HUDEP-2 (cell line): ENCODE measurements around the gene MBNL1.
"Not testable (repeated sequence)": the region's sequence is repeated elsewhere in the genome, so short reads cannot be mapped to it uniquely, and the experiment has no call there.

Experiments used
- DNase-seq, 76 experiments: peaks; one replicate each; lab custom pipeline; 2025; ENCODE audit not compliant: unreplicated experiment in 76 of 76; lab: John Stamatoyannopoulos, UW

MBNL1 gene

GRCh38 chr3:152316318-152316717, 47.6 kb downstream of the MBNL1 start:
- no peak for DNase-seq

- no peak for DNase-seq
Measured at GRCh38 chr3:152317184-152317583, 48.5 kb downstream of the MBNL1 start.

DNA sequence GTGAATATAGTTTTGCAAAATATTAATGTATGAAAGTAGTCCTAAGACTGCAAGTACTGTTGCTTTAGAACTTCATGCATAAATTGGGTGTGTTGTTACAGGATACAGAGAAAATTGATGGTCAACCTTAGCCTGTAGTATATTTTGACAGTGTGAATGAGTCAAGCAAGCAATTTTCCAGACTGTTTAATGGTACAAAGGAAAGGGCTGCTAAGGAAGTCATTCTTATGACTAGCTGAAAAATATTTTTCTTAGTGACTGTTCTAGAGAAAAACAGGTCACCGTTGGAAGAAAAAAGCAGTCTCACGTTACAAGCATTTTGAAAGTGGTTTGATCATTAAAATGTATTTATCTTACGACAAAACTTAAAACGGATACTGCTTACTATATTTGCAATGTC, 49.2 kb downstream of the MBNL1 start:
- DNase-seq = peak in 1 of 76 experiments; percentile 6

DNA sequence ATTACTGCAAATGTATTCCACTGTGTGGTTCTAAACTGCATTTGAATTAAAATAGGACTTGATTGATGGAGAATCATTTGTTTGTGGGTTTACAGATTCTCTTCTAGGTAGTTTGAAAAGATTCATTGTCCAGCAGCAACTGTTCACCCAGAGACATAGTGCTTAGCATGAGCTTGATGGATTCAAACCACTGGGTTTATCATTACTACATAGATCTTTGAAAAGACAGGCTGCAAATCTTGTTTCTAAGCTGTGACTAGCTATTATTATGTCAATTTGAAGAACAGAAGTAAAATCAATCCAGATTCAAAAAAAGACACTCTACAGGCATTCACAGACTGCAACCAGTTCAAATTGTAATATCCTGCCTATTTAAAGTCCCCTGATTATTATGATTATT, 49.8 kb downstream of the MBNL1 start:
- no peak for DNase-seq

DNA sequence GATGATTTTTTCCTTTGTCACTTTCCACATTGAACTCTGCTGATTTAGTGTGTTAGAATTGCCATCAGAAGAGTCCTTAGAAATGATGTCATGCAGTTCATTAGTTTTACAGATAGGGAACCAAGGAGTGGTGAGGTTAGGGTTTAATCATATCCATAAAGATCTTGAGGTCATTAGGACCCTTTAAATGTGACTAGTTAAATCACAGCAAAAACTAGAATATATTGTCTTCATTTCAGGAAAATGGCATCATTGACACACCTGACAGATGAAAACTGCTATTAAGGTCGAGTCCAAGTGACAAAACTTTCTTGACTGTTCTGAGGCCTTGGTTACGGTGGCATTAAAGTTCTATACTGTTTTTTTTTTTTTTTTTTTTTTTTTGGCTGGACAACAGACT, 50.5 kb downstream of the MBNL1 start:
- no peak for DNase-seq

- peak in 72 of 76 experiments; percentile 7 to 95 (median 75) for DNase-seq
Measured at GRCh38 chr3:152319831-152320617, 51.3 kb downstream of the MBNL1 start.

- DNase-seq = no peak
Measured at GRCh38 chr3:152321200-152321954, 52.6 kb downstream of the MBNL1 start.

GRCh38 chr3:152321955-152322377, 53.2 kb downstream of the MBNL1 start:
- no peak for DNase-seq

DNA sequence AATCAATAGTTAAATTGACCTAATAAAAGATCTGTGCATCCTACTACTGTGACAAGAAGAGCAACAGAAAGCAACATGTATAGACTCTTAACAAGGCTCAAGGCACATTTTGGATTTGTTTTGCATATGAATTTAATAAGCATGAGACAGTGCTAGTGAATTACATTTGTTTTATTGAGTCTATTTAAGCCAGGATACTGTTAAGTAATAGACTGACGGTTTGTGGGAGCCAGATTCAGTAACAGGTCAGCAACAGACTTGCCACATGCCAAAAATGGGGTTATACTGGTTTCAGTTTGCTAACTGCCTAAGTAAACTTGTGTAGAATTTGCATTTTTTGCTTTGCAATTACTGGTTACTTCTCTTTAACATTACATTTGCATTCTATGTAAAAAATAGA, 54.0 kb downstream of the MBNL1 start:
- no peak for DNase-seq

GRCh38 chr3:152323834-152324233, 55.1 kb downstream of the MBNL1 start:
- DNase-seq = no peak

- DNase-seq = no peak
Measured at GRCh38 chr3:152325136-152325535, 56.4 kb downstream of the MBNL1 start.

DNA sequence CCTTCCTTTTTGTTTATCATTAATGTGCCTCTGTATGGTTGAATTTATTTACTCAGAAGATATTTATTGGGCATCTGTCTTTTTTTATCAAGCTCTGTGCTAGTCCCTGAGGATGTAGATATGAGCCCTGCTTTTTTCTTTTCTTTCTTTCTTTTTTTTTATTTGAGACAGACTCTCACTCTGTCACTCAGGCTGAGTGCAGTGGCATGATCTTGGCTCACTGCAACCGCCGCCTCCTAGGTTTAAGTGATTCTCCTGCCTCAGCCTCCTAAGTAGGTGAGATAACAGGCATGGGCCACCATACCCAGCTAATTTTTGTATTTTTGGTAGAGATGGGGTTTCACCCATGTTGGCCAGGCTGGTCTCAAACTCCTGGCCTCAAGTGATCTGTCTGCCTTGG, 58.5 kb downstream of the MBNL1 start:
- peak in 10 of 76 experiments; percentile 5 to 33 (median 16) for DNase-seq

GRCh38 chr3:152328841-152329240, 60.1 kb downstream of the MBNL1 start:
- DNase-seq = no peak

GRCh38 chr3:152330559-152330958, 61.8 kb downstream of the MBNL1 start:
- peak in 17 of 76 experiments; percentile 6 to 69 (median 32) for DNase-seq

DNA sequence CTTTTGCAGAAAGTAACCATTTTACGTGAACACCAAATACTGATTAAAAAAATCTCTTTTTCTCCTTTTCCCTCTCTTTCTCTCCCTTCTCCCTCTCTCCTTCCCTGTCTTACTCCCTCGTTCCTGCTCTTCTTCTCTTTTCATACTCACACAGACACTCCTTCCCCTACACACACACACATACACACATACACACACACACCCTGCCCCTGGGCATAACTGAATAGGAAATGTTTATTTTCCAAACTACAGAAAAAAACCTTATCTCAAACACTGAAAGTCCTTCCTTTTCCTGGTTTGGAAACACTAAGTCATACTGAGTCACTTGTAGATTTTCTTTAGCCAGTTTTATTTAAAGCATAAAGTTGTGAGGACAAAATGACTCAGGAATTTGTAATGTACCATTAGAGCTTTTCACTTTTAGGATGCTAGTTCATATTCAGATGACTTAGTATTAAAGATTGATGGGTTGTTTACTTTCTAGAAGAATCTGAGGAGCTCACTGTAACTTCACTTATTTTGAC, 62.4 kb downstream of the MBNL1 start:
- DNase-seq = peak in 7 of 76 experiments; percentile 4 to 47 (median 16)

DNA sequence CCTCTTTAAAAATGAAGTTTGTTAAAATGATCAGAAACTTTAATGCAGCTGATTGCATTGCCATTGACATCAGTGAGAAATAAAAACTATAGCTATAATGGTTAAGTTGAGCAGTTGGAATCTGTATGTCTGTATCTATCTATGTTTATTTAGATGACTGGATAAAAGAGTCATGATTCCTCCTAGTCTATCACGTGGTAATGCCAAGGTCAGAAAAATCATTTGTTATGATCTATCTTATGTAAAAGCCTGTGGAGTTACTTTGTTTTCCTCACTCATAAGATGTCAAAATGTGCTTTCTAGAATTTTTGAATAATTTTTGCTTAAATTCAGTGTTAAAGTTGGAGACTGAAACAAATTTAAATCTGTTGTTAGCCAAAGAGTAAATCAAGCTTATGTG, 63.3 kb downstream of the MBNL1 start:
- DNase-seq = no peak

GRCh38 chr3:152333928-152334327, 65.2 kb downstream of the MBNL1 start:
- DNase-seq = no peak

DNA sequence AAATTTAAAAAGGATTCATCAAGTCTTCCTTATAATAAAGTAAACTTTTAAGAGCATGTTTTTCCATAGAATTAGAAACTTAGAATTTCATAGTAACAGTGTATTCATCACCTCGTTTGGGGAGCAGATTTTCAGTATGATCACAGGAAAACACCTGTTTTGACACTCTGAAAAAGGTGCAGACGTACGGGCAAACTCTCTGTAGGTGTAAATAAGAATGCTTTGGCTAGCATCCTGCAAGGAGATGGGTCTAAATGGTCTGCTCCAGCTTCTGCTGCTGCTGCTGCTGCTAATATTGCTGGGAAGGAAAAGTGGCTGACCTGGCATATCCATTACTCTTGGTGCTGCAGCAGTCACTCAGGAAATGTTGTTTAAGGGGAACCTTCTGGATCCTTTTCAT, 66.0 kb downstream of the MBNL1 start:
- no peak for DNase-seq

- no peak for DNase-seq
Measured at GRCh38 chr3:152335273-152335672, 66.5 kb downstream of the MBNL1 start.

- DNase-seq = not testable (repeated sequence)
Measured at GRCh38 chr3:152337337-152337736, 68.6 kb downstream of the MBNL1 start.

DNA sequence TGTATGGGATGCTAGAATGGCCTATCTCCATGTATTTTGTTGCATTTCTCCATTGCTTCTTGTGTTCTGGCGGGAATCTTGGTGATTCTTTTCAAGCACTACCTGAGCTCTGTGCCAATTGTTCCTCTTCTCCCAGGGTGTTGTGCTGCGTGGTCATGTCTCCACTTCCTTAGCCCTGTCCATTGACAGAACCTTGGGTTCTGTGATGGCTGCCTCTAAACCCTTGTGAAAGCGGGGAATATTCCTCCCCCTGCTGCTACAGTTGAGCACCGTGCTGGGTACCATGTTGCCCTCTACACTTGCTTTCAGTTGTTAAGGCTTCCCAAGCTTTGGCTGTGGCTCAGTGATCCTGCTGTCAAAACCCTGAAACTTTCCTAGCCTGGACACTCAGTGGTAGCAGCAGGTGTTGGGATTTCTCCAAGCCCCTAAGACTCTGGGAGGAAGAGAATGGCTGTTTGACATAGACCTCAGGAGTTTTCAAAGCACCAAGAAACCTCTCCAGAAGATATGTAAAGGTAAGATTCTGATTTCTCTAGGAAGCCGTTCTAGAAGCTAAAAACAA, 69.5 kb downstream of the MBNL1 start:
- DNase-seq = no peak
